ENCODE measurements around the gene ACAP1. TPM values are rescaled to one million over a fixed set of nuclear protein-coding genes. Genes with fewer than 3 reads are reported as not detected.

The ACAP1 gene
- total RNA-seq, 4 donors from 2014 or later, result 0.70 to 12.4 (median 4.5) TPM

GRCh38 chr17:7313088-7313889 is 23.0 kb upstream of the ACAP1 start:
- 74% methylated on average over 6 of the region's 7 CpGs for WGBS
- Histone ChIP-seq H3K27me3 (no peaks in the 10 kb centered on the region), H3K27ac (no peak overlapping the region), H3K9me3 (no peaks in the 10 kb centered on the region), H3K4me3 (no peak overlapping the region), H3K36me3 (peaks cover 61% of the 10 kb centered on the region), H3K4me1 (peaks cover 67% of the 10 kb centered on the region)
- no peak for TF ChIP-seq EP300 (IDR thresholded peaks at IDR 0.05)
- TF ChIP-seq POLR2AphosphoS5 (IDR thresholded peaks at IDR 0.05), result no peak
- TF ChIP-seq, protein P1, sequence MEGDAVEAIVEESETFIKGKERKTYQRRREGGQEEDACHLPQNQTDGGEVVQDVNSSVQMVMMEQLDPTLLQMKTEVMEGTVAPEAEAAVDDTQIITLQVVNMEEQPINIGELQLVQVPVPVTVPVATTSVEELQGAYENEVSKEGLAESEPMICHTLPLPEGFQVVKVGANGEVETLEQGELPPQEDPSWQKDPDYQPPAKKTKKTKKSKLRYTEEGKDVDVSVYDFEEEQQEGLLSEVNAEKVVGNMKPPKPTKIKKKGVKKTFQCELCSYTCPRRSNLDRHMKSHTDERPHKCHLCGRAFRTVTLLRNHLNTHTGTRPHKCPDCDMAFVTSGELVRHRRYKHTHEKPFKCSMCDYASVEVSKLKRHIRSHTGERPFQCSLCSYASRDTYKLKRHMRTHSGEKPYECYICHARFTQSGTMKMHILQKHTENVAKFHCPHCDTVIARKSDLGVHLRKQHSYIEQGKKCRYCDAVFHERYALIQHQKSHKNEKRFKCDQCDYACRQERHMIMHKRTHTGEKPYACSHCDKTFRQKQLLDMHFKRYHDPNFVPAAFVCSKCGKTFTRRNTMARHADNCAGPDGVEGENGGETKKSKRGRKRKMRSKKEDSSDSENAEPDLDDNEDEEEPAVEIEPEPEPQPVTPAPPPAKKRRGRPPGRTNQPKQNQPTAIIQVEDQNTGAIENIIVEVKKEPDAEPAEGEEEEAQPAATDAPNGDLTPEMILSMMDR (IDR thresholded peaks at IDR 0.05), result peak in 1 of 2 donors; percentile 31
- no peak for TF ChIP-seq POLR2A (IDR thresholded peaks at IDR 0.05)
- DNase-seq (ENCODE audit: low spot score in 2 of 2), result no peak

DNA sequence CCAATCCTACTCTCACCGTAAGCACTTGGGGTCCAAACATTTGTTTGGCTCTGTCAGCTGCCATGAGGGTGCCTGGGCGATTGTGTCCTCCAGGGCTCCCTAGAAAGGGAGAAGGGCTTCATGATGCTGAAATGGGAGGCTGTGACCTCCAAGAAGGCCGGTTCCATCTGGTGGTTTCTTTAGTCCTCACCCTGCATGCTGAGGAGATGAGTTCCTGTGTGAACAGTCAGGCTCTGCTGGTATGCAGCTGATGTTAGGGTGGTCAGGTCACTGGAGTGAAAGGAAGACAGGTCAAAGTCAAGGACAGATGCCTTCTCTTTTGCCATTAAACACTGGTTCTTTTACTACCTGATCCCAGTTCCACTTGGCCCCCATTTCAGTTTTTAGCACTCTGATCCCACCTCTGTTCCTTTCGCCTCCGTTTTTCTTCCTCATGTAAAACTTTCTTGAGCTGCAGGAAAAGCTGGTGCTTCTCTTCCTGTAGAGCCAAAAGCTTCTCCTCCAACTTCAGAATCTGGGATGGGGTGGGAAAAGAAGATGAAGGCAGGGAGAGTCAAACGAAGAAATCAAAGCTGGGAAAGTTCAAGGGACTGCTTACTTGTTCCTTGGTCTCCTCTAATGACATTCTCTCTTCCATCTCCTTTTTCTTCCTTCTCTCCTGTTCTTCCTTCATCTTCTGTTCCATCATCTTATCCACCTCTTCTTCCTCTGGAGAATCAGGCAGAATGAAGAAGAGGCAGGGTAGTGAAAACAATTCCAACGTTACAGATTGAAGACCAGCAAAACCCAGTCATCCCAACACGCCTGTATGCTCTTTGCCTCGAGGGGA is 22.2 kb upstream of the ACAP1 start:
- H3K4me3 ChIP-seq, result peak overlapping the region; percentile 97
- H3K36me3 ChIP-seq, result peaks cover 69% of the 10 kb centered on the region
- peaks cover 62% of the 10 kb centered on the region for H3K4me1 ChIP-seq
- no peak for DNase-seq (ENCODE audit: low spot score in 2 of 2)
- H3K27me3 ChIP-seq, result no peaks in the 10 kb centered on the region
- TF ChIP-seq, protein P1 (IDR thresholded peaks at IDR 0.05), result no peak
- TF ChIP-seq POLR2AphosphoS5 (IDR thresholded peaks at IDR 0.05) (no peak), POLR2A (IDR thresholded peaks at IDR 0.05) (no peak), EP300 (IDR thresholded peaks at IDR 0.05) (no peak)
- 45% methylated on average over 9 of the region's 9 CpGs for WGBS
- no peaks in the 10 kb centered on the region for H3K9me3 ChIP-seq
- H3K27ac ChIP-seq, result peak overlapping the region; percentile 98

GRCh38 chr17:7314719-7315569 is 21.4 kb upstream of the ACAP1 start, which contains the start of gene GPS2:
TSS of gene GPS2 (minus strand) at chr17:7315360. CDS start at chr17:7315052, 308 bp downstream.
- WGBS, result 0% methylated on average over 3 of the region's 95 CpGs
- Histone ChIP-seq H3K4me1 (peaks cover 54% of the 10 kb centered on the region), H3K27ac (peak within 1 kb of the TSS; percentile 98), H3K36me3 (peaks cover 63% of the 10 kb centered on the region), H3K4me3 (peak within 1 kb of the TSS; percentile 97), H3K9me3 (no peaks in the 10 kb centered on the region), H3K27me3 (no peaks in the 10 kb centered on the region)
- TF ChIP-seq POLR2AphosphoS5 (IDR thresholded peaks at IDR 0.05), result peak; percentile 93 to 98 (median 97)
- peak; percentile 58 to 80 for TF ChIP-seq POLR2A (IDR thresholded peaks at IDR 0.05)
- TF ChIP-seq, protein P1 (IDR thresholded peaks at IDR 0.05), result no peak
- no peak for TF ChIP-seq EP300 (IDR thresholded peaks at IDR 0.05)
- DNase-seq (ENCODE audit: low spot score in 2 of 2), result peak; percentile 95 to 96

- WGBS, result 23% methylated on average over 24 of the region's 30 CpGs
- DNase-seq (ENCODE audit: low spot score in 2 of 2), result no peak
- peak in 1 of 3 donors; percentile 6 for TF ChIP-seq POLR2AphosphoS5 (IDR thresholded peaks at IDR 0.05)
- TF ChIP-seq POLR2A (IDR thresholded peaks at IDR 0.05), result no peak
- TF ChIP-seq, protein P1 (IDR thresholded peaks at IDR 0.05), result no peak
- TF ChIP-seq EP300 (IDR thresholded peaks at IDR 0.05), result no peak
- H3K9me3 ChIP-seq, result no peaks in the 10 kb centered on the region
- peaks cover 46% of the 10 kb centered on the region for H3K4me1 ChIP-seq
- no peaks in the 10 kb centered on the region for H3K27me3 ChIP-seq
- peak overlapping the region; percentile 98 for H3K27ac ChIP-seq
- H3K4me3 ChIP-seq, result peak overlapping the region; percentile 97
- peaks cover 59% of the 10 kb centered on the region for H3K36me3 ChIP-seq
Observed at GRCh38 chr17:7315570-7316235, 20.6 kb upstream of the ACAP1 start.
